ACC112 (cell line): Measurements from ENCODE around the gene NLGN3.

ENCODE experiments used
- H2AFZ ChIP-seq: fragments of 200-600 bp; sonication (generic); one replicate; pipeline ENCODE4 v1.6.0; 2017; ENCODE audit warnings: antibody characterized with exemption, low read length; ENCODE audit not compliant: unreplicated experiment
- H3K27ac ChIP-seq: fragments of 200-600 bp; sonication (generic); 2 replicates; pipeline ENCODE4 v1.5.1; 2014; ENCODE audit warnings: low read depth, mild to moderate bottlenecking, antibody characterized with exemption, low read length, moderate library complexity
- H3K27me3 ChIP-seq: fragments of 200-600 bp; sonication (generic); 2 replicates; pipeline ENCODE4 v1.6.1; 2014; ENCODE audit warnings: mild to moderate bottlenecking, antibody characterized with exemption, low read length, moderate library complexity, mixed read lengths; ENCODE audit not compliant: insufficient read depth
- H3K36me3 ChIP-seq: fragments of 200-600 bp; sonication (generic); 2 replicates; pipeline ENCODE4 v1.6.1; 2016; ENCODE audit warnings: mild to moderate bottlenecking, antibody characterized with exemption, low read length, moderate library complexity, mixed read lengths; ENCODE audit not compliant: insufficient read depth
- H3K4me1 ChIP-seq: fragments of 200-600 bp; sonication (generic); one replicate; pipeline ENCODE4 v1.6.1; 2016; ENCODE audit warnings: low read length, mixed read lengths; ENCODE audit not compliant: insufficient read depth, unreplicated experiment, control insufficient read depth
- H3K4me3 ChIP-seq: fragments of 200-600 bp; sonication (generic); 2 replicates; pipeline ENCODE4 v1.5.1; 2014; ENCODE audit warnings: mild to moderate bottlenecking, low read depth, low read length
- H3K79me2 ChIP-seq: fragments of 200-600 bp; sonication (generic); one replicate; pipeline ENCODE4 v1.6.0; 2016; ENCODE audit warnings: low read length; ENCODE audit not compliant: control insufficient read depth, unreplicated experiment, insufficient read depth

The NLGN3 gene

GRCh38 chrX:71103110-71103983, 41.3 kb upstream of the NLGN3 start:
- Histone ChIP-seq H3K79me2 (no peaks in the 10 kb centered on the region), H3K4me3 (no peak overlapping the region), H3K36me3 (no peaks in the 10 kb centered on the region), H3K27ac (no peak overlapping the region), H2AFZ (no peak overlapping the region), H3K4me1 (peaks cover 4% of the 10 kb centered on the region), H3K27me3 (no peaks in the 10 kb centered on the region)

- no peaks in the 10 kb centered on the region for H3K79me2 ChIP-seq
- H3K4me3 ChIP-seq = no peak overlapping the region
- H3K27ac ChIP-seq = no peak overlapping the region
- peaks cover 4% of the 10 kb centered on the region for H3K4me1 ChIP-seq
- H3K27me3 ChIP-seq = no peaks in the 10 kb centered on the region
- H2AFZ ChIP-seq = no peak overlapping the region
- no peaks in the 10 kb centered on the region for H3K36me3 ChIP-seq
Measured at GRCh38 chrX:71105628-71106027, 39.0 kb upstream of the NLGN3 start.

- Histone ChIP-seq H3K36me3 (no peaks in the 10 kb centered on the region), H3K4me3 (no peak within 1 kb of the TSS), H3K27ac (no peak within 1 kb of the TSS), H3K27me3 (no peaks in the 10 kb centered on the region), H3K79me2 (no peaks in the 10 kb centered on the region), H3K4me1 (peaks cover 4% of the 10 kb centered on the region), H2AFZ (no peak within 1 kb of the TSS)
Measured at GRCh38 chrX:71106427-71106826, 38.2 kb upstream of the NLGN3 start, which contains the start of gene CXorf65. CXorf65 (minus strand) TSS chrX:71106740; CDS start chrX:71106556, 184 bp downstream.

GRCh38 chrX:71107245-71107644, 37.4 kb upstream of the NLGN3 start:
- no peaks in the 10 kb centered on the region for H3K36me3 ChIP-seq
- H2AFZ ChIP-seq = no peak overlapping the region
- peaks cover 4% of the 10 kb centered on the region for H3K4me1 ChIP-seq
- no peak overlapping the region for H3K4me3 ChIP-seq
- H3K27me3 ChIP-seq = no peaks in the 10 kb centered on the region
- H3K79me2 ChIP-seq = no peaks in the 10 kb centered on the region
- no peak overlapping the region for H3K27ac ChIP-seq

GRCh38 chrX:71107762-71108360, 36.8 kb upstream of the NLGN3 start:
- Histone ChIP-seq H3K27me3 (no peaks in the 10 kb centered on the region), H2AFZ (no peak overlapping the region), H3K36me3 (no peaks in the 10 kb centered on the region), H3K79me2 (no peaks in the 10 kb centered on the region), H3K27ac (no peak overlapping the region), H3K4me3 (no peak overlapping the region), H3K4me1 (peaks cover 4% of the 10 kb centered on the region)

- no peak overlapping the region for H3K27ac ChIP-seq
- no peaks in the 10 kb centered on the region for H3K36me3 ChIP-seq
- no peaks in the 10 kb centered on the region for H3K79me2 ChIP-seq
Measured at GRCh38 chrX:71109051-71109450, 35.6 kb upstream of the NLGN3 start.

GRCh38 chrX:71111141-71111843, 33.3 kb upstream of the NLGN3 start, which contains the start of gene IL2RG:
IL2RG (minus strand) TSS chrX:71111577; CDS start chrX:71111539, 38 bp downstream.
- no peaks in the 10 kb centered on the region for H3K27me3 ChIP-seq
- no peak within 1 kb of the TSS for H3K27ac ChIP-seq
- H3K79me2 ChIP-seq = no peaks in the 10 kb centered on the region
- no peak within 1 kb of the TSS for H3K4me3 ChIP-seq
- H3K36me3 ChIP-seq = no peaks in the 10 kb centered on the region
- H2AFZ ChIP-seq = no peak within 1 kb of the TSS
- H3K4me1 ChIP-seq = no peaks in the 10 kb centered on the region

More at GRCh38 chrX:71109051-71109450, 35.6 kb upstream of the NLGN3 start:
- H2AFZ ChIP-seq = no peak overlapping the region
- H3K4me3 ChIP-seq = no peak overlapping the region
- H3K27me3 ChIP-seq = no peaks in the 10 kb centered on the region
- H3K4me1 ChIP-seq = no peaks in the 10 kb centered on the region

GRCh38 chrX:71111921-71112431, 32.7 kb upstream of the NLGN3 start:
- Histone ChIP-seq H3K27me3 (no peaks in the 10 kb centered on the region), H3K4me1 (no peaks in the 10 kb centered on the region), H2AFZ (no peak overlapping the region)

GRCh38 chrX:71117358-71117757, 27.3 kb upstream of the NLGN3 start:
- H3K4me1 ChIP-seq = no peaks in the 10 kb centered on the region
- no peak overlapping the region for H2AFZ ChIP-seq
- no peaks in the 10 kb centered on the region for H3K27me3 ChIP-seq
- no peaks in the 10 kb centered on the region for H3K36me3 ChIP-seq
- H3K4me3 ChIP-seq = no peak overlapping the region
- no peak overlapping the region for H3K27ac ChIP-seq
- peaks cover 6% of the 10 kb centered on the region for H3K79me2 ChIP-seq

More at GRCh38 chrX:71111921-71112431, 32.7 kb upstream of the NLGN3 start:
- Histone ChIP-seq H3K79me2 (no peaks in the 10 kb centered on the region), H3K36me3 (no peaks in the 10 kb centered on the region), H3K27ac (no peak overlapping the region), H3K4me3 (no peak overlapping the region)
